GM12878 (cell line): Measurements from ENCODE around the gene CACNA1D. TPM values are rescaled to one million over a fixed set of nuclear protein-coding genes. Genes with fewer than 3 reads are reported as not detected.

Source experiments
- ATAC-seq: fragments of 200-7000 bp; cut with Tn5 transposase; 3 replicates; pipeline ENCODE4 v1.9.1; 2020; ENCODE audit warnings: mild to moderate bottlenecking, moderate library complexity
- BruUV-seq: library from RNA; stranded (reverse); fragments of 400-500 nt; replicated peaks from 2 replicates; lab custom pipeline; 2021; lab: Mats Ljungman, UMichigan
- CTCF ChIA-PET: fragments of 300-600 bp; sonication (Branson Sonifier 250); formaldehyde crosslinking; extraction: SDS; loops from one replicate; lab custom pipeline; 2021; ENCODE audit warnings: inconsistent platforms; lab: Yijun Ruan, JAX
- POLR2A ChIA-PET: fragments of 350-600 bp; formaldehyde crosslinking; extraction: SDS; loops from one replicate; lab custom pipeline; 2021; ENCODE audit warnings: inconsistent platforms; lab: Charles Lee
- RAD21 ChIA-PET: fragments of 300-600 bp; sonication (Branson Sonifier 250); formaldehyde crosslinking; loops from one replicate; lab custom pipeline; 2023; ENCODE audit warnings: antibody characterized with exemption; ENCODE audit not compliant: unreplicated experiment; lab: Charles Lee
- SMC1A ChIA-PET: fragments of 300-600 bp; sonication (Branson Sonifier 250); formaldehyde crosslinking; loops from one replicate; lab custom pipeline; 2023; ENCODE audit not compliant: unreplicated experiment, uncharacterized antibody; lab: Charles Lee
- DNase-seq: peaks from one replicate; pipeline ENCODE4 v3.0.0-alpha.2; 2011; ENCODE audit warnings: low read depth, low spot score
- FAIRE-seq: peaks from 3 replicates; lab custom pipeline; 2011; peaks lifted over from hg19 to GRCh38; lab: Jason Lieb, UNC
- H2AFZ ChIP-seq: 2 replicates; pipeline ENCODE4 v1.6.0; 2011; ENCODE audit warnings: low read depth, low read length, control low read depth; ENCODE audit not compliant: control insufficient read depth
- H3K27ac ChIP-seq: 2 replicates; pipeline ENCODE4 v1.5.1; 2011; ENCODE audit warnings: control low read depth; ENCODE audit not compliant: control insufficient read depth, insufficient read depth
- H3K27me3 ChIP-seq, 2 experiments: replicated peaks in 1 of 2; 2 replicates each; pipeline versions ENCODE4 v1.6.0 to v1.6.1; 2011; ENCODE audit warnings: low read length in 1 of 2; ENCODE audit not compliant: control insufficient read depth in 2 of 2, insufficient read depth in 2 of 2
- H3K36me3 ChIP-seq, 2 experiments: 2 replicates each; pipeline ENCODE4 v1.5.1; 2011; ENCODE audit warnings: low read length in 1 of 2; ENCODE audit not compliant: control insufficient read depth in 2 of 2, insufficient read depth in 2 of 2
- H3K4me1 ChIP-seq: 2 replicates; pipeline ENCODE4 v1.6.1; 2011; ENCODE audit warnings: mild to moderate bottlenecking, low read length, moderate library complexity, mixed read lengths; ENCODE audit not compliant: control insufficient read depth, insufficient read depth
- H3K4me2 ChIP-seq: 2 replicates; pipeline ENCODE4 v1.6.0; 2011; ENCODE audit warnings: control low read depth; ENCODE audit not compliant: control insufficient read depth, insufficient read depth
- H3K4me3 ChIP-seq: fragments of 200-600 bp; sonication (generic); 2 replicates; pipeline ENCODE4 v1.5.1; 2016
- H3K79me2 ChIP-seq: 2 replicates; pipeline ENCODE4 v1.6.0; 2011; ENCODE audit warnings: low read length; ENCODE audit not compliant: control insufficient read depth, insufficient read depth
- H3K9ac ChIP-seq: 2 replicates; pipeline ENCODE4 v1.8.0; 2011; ENCODE audit warnings: low read length, control low read depth, mixed read lengths; ENCODE audit not compliant: control insufficient read depth, insufficient read depth
- H3K9me3 ChIP-seq: replicated peaks from 3 replicates; pipeline ENCODE4 v1.5.1; 2011; ENCODE audit warnings: mild to moderate bottlenecking, low read length; ENCODE audit not compliant: control insufficient read depth, insufficient read depth
- H4K20me1 ChIP-seq: 2 replicates; pipeline ENCODE4 v1.6.0; 2011; ENCODE audit not compliant: control insufficient read depth, insufficient read depth
- BRCA1 ChIP-seq: IDR thresholded peaks from 2 replicates; pipeline ENCODE4 v1.6.1; 2011; ENCODE audit warnings: low read depth, low read length, improper control_type of control experiment
- CTCF ChIP-seq, 3 experiments: IDR thresholded peaks in 2 of 3; conservative IDR thresholded peaks in 1 of 3; 2 replicates each; pipeline ENCODE4 v1.5.1; 2011; ENCODE audit warnings: low read depth in 3 of 3, low read length in 3 of 3, mild to moderate bottlenecking in 3 of 3, control low read depth in 2 of 3, moderate library complexity in 2 of 3, inconsistent platforms in 1 of 3, mixed read lengths in 1 of 3; ENCODE audit not compliant: control insufficient read depth in 2 of 3, insufficient read depth in 1 of 3; ENCODE audit errors: extremely low read depth in 1 of 3
- E2F4 ChIP-seq: IDR thresholded peaks from 2 replicates; pipeline ENCODE4 v1.6.1; 2012; ENCODE audit warnings: low read depth, low read length, improper control_type of control experiment
- FOXM1 ChIP-seq: IDR thresholded peaks from 2 replicates; pipeline ENCODE4 v1.6.1; 2012; ENCODE audit warnings: low read depth, mild to moderate bottlenecking, inconsistent platforms, low read length, moderate library complexity
- GABPA ChIP-seq: IDR thresholded peaks from 2 replicates; pipeline ENCODE4 v1.6.1; 2014; ENCODE audit warnings: antibody characterized with exemption, low read depth, mild to moderate bottlenecking, inconsistent platforms
- MLLT1 ChIP-seq: fragments of 450-650 bp; IDR thresholded peaks from 2 replicates; pipeline ENCODE4 v1.6.1; 2016; ENCODE audit warnings: mild to moderate bottlenecking
- NFIC ChIP-seq: IDR thresholded peaks from 2 replicates; pipeline ENCODE4 v1.6.1; 2012; ENCODE audit warnings: low read depth, mild to moderate bottlenecking, inconsistent platforms, low read length, moderate library complexity
- RFX5 ChIP-seq: IDR thresholded peaks from 2 replicates; pipeline ENCODE4 v1.6.1; 2011; ENCODE audit warnings: low read depth, low read length, improper control_type of control experiment
- RUNX3 ChIP-seq: IDR thresholded peaks from 2 replicates; pipeline ENCODE4 v1.6.1; 2012; ENCODE audit warnings: low read length, inconsistent platforms
- SMARCA5 ChIP-seq: fragments of 450-650 bp; IDR thresholded peaks from 2 replicates; pipeline ENCODE4 v1.6.1; 2017; ENCODE audit warnings: mild to moderate bottlenecking
- WGBS: methylation state at CpG from one replicate; pipeline ENCODE4 v1.1.6; 2016; ENCODE audit warnings: low lambda C conversion rate; ENCODE audit not compliant: insufficient replicate concordance, insufficient coverage; ENCODE audit errors: missing lambda C conversion rate; 5-methylcytosine and 5-hydroxymethylcytosine counted together
- in situ Hi-C: fragments of 300-500 bp; cut with MboI; formaldehyde crosslinking; loops from 9 replicates; pipeline ENCODE4 v1.14.3; 2018; ENCODE audit warnings: mixed read lengths
- intact Hi-C: fragments of 100-400 bp; cut with micrococcal nuclease; formaldehyde crosslinking; loops from one replicate; pipeline ENCODE4 v1.14.2; 2022; ENCODE audit not compliant: unreplicated experiment
- polyA plus RNA-seq, 11 experiments: library from polyadenylated mRNA; depleted of rRNA in 4 of 11; unstranded in 6 of 11; stranded (reverse) in 5 of 11; fragments of >200 nt; fragmentation: Nextera tagmentation in 4 of 11; fragmentation: Illumina TruSeq in 1 of 11; extraction: Ambion mirVana in 4 of 11; extraction: Trizol in 1 of 11; gene quantifications; 1 replicate in 1 of 11; 2 replicates in 10 of 11; pipeline versions ENCODE4 v1.2.1 to v1.2.3, GENCODE V29; 2011 to 2016; ENCODE audit warnings: inconsistent platforms in 2 of 11, missing spikeins in 2 of 11, low read depth in 1 of 11
- total RNA-seq, 4 experiments: library from RNA; depleted of rRNA in 3 of 4; stranded (reverse); fragments of >200 nt in 3 of 4; fragmentation: Illumina TruSeq in 1 of 4; extraction: Trizol in 1 of 4; gene quantifications; 2 replicates each; pipeline versions ENCODE4 v1.2.1 to v1.2.3, GENCODE V29; 2013 to 2021
- TF ChIP-seq, protein P1 (sequence below): fragments of 450-650 bp; formaldehyde crosslinking; IDR thresholded peaks from 2 replicates; pipeline ENCODE4 v1.4.0; 2022; ENCODE audit warnings: mild to moderate bottlenecking, moderate library complexity
- TF ChIP-seq, protein P2 (sequence below): fragments of 450-650 bp; IDR thresholded peaks from 2 replicates; pipeline ENCODE4 v1.6.1; 2016; ENCODE audit warnings: mild to moderate bottlenecking, moderate library complexity, borderline replicate concordance

Gene CACNA1D
- total and polyA plus RNA-seq, 10 of the 15 experiments (the other 5 are each of a cell fraction or from before 2014, with no cell fraction given): 0.21 to 24.4 (median 1.6) TPM

GRCh38 chr3:53536282-53536681, 41.9 kb downstream of the CACNA1D start:
- ChIA-PET SMC1A (no interaction called here), CTCF (interaction anchor here (1.5 kb wide), 1 partner anchor 21 kb away, joined by 3 read pairs; no protein-coding TSS in a partner anchor)
- WGBS: 47% methylated on average over 4 of the region's 4 CpGs
- TF ChIP-seq NFIC (no peak), GABPA (no peak), SMARCA5 (no peak), MLLT1 (no peak), BRCA1 (no peak), RFX5 (no peak), E2F4 (no peak), FOXM1 (no peak), RUNX3 (no peak), CTCF (IDR thresholded peaks at IDR 0.05 in 2 of 3, conservative IDR thresholded peaks at IDR 0.05 in 1 of 3; ENCODE audit: control insufficient read depth in 2 of 3, extremely low read depth in 1 of 3, insufficient read depth in 1 of 3, low read depth in 3 of 3, low read length in 3 of 3) (no peak)
- TF ChIP-seq, protein P1, sequence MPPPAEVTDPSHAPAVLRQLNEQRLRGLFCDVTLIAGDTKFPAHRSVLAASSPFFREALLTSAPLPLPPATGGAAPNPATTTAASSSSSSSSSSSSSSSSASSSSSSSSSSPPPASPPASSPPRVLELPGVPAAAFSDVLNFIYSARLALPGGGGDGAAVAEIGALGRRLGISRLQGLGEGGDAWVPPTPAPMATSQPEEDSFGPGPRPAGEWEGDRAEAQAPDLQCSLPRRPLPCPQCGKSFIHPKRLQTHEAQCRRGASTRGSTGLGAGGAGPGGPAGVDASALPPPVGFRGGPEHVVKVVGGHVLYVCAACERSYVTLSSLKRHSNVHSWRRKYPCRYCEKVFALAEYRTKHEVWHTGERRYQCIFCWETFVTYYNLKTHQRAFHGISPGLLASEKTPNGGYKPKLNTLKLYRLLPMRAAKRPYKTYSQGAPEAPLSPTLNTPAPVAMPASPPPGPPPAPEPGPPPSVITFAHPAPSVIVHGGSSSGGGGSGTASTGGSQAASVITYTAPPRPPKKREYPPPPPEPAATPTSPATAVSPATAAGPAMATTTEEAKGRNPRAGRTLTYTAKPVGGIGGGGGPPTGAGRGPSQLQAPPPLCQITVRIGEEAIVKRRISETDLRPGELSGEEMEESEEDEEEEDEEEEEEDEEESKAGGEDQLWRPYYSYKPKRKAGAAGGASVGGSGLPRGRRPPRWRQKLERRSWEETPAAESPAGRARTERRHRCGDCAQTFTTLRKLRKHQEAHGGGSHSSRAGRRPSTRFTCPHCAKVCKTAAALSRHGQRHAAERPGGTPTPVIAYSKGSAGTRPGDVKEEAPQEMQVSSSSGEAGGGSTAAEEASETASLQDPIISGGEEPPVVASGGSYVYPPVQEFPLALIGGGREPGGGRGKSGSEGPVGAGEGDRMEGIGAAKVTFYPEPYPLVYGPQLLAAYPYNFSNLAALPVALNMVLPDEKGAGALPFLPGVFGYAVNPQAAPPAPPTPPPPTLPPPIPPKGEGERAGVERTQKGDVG (CRISPR knock-in tag): no peak
- TF ChIP-seq, protein P2, sequence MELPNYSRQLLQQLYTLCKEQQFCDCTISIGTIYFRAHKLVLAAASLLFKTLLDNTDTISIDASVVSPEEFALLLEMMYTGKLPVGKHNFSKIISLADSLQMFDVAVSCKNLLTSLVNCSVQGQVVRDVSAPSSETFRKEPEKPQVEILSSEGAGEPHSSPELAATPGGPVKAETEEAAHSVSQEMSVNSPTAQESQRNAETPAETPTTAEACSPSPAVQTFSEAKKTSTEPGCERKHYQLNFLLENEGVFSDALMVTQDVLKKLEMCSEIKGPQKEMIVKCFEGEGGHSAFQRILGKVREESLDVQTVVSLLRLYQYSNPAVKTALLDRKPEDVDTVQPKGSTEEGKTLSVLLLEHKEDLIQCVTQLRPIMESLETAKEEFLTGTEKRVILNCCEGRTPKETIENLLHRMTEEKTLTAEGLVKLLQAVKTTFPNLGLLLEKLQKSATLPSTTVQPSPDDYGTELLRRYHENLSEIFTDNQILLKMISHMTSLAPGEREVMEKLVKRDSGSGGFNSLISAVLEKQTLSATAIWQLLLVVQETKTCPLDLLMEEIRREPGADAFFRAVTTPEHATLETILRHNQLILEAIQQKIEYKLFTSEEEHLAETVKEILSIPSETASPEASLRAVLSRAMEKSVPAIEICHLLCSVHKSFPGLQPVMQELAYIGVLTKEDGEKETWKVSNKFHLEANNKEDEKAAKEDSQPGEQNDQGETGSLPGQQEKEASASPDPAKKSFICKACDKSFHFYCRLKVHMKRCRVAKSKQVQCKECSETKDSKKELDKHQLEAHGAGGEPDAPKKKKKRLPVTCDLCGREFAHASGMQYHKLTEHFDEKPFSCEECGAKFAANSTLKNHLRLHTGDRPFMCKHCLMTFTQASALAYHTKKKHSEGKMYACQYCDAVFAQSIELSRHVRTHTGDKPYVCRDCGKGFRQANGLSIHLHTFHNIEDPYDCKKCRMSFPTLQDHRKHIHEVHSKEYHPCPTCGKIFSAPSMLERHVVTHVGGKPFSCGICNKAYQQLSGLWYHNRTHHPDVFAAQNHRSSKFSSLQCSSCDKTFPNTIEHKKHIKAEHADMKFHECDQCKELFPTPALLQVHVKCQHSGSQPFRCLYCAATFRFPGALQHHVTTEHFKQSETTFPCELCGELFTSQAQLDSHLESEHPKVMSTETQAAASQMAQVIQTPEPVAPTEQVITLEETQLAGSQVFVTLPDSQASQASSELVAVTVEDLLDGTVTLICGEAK: no peak

More at GRCh38 chr3:53536282-53536681, 41.9 kb downstream of the CACNA1D start:
- no peaks in the 10 kb centered on the region for H3K79me2 ChIP-seq
- H3K9me3 ChIP-seq: no peaks in the 10 kb centered on the region
- intact Hi-C loops: no loop called here
- no peak overlapping the region for H3K27ac ChIP-seq
- ATAC-seq: no peak
- H3K9ac ChIP-seq: no peak overlapping the region
- no peak overlapping the region for H3K4me2 ChIP-seq
- no peaks in the 10 kb centered on the region for H3K27me3 ChIP-seq
- BruUV-seq: no TSS peak
- H2AFZ ChIP-seq: no peak overlapping the region
- H3K4me1 ChIP-seq: no peaks in the 10 kb centered on the region
- no peak for FAIRE-seq
- DNase-seq: no peak
- H3K4me3 ChIP-seq: no peak overlapping the region
- ChIA-PET POLR2A (no interaction called here), RAD21 (interaction anchor here (0.6 kb wide), 1 partner anchor 163 kb away, joined by 4 read pairs; no protein-coding TSS in a partner anchor)
- in situ Hi-C loops: no loop called here
- H3K36me3 ChIP-seq: no peaks in the 10 kb centered on the region
- no peaks in the 10 kb centered on the region for H4K20me1 ChIP-seq
